Panc1 (cell line): Measurements from ENCODE around the gene SMPDL3B. TPM values are rescaled to one million over a fixed set of nuclear protein-coding genes. Genes with fewer than 3 reads are reported as not detected.

ENCODE experiments used
- ATAC-seq: fragments of 200-7000 bp; cut with Tn5 transposase; 2 replicates; pipeline ENCODE4 v1.9.1; 2020; ENCODE audit warnings: mild to moderate bottlenecking, moderate library complexity
- BruUV-seq: library from RNA; stranded (reverse); fragments of 400-500 nt; replicated peaks from 2 replicates; lab custom pipeline; 2021; lab: Mats Ljungman, UMichigan
- CTCF ChIA-PET: fragments of 300-600 bp; sonication (Branson Sonifier 250); formaldehyde crosslinking; loops from one replicate; lab custom pipeline; 2022; ENCODE audit warnings: antibody characterized with exemption; lab: Charles Lee
- POLR2A ChIA-PET: fragments of 300-600 bp; sonication (Branson Sonifier 250); formaldehyde crosslinking; loops from one replicate; lab custom pipeline; 2022; ENCODE audit warnings: antibody characterized with exemption; lab: Charles Lee
- DNase-seq: peaks from one replicate; pipeline ENCODE4 v3.0.0-alpha.2; 2010; ENCODE audit warnings: low read depth, low spot score
- H3K27ac ChIP-seq: 2 replicates; pipeline ENCODE4 v1.5.1; 2011; ENCODE audit warnings: mild to moderate bottlenecking, low read length, inconsistent platforms
- H3K27me3 ChIP-seq: fragments of 200-500 bp; sonication (Bioruptor generic); 2 replicates; pipeline ENCODE4 v1.6.0; 2014; ENCODE audit warnings: low read length, inconsistent platforms; ENCODE audit not compliant: control insufficient read depth, insufficient read depth
- H3K36me3 ChIP-seq: fragments of 200-500 bp; sonication (Bioruptor generic); 2 replicates; pipeline ENCODE4 v1.5.1; 2014; ENCODE audit warnings: inconsistent platforms, mild to moderate bottlenecking, low read length, moderate library complexity; ENCODE audit not compliant: control insufficient read depth, insufficient read depth
- H3K4me1 ChIP-seq: 2 replicates; pipeline ENCODE4 v1.5.1; 2011; ENCODE audit warnings: inconsistent platforms, mild to moderate bottlenecking, low read length, moderate library complexity; ENCODE audit not compliant: control insufficient read depth, insufficient read depth
- H3K4me3 ChIP-seq, 2 experiments: 2 replicates each; pipeline ENCODE4 v1.5.1; 2011 to 2012; ENCODE audit warnings: low read depth in 2 of 2, low read length in 2 of 2, mild to moderate bottlenecking in 2 of 2, inconsistent platforms in 1 of 2, moderate library complexity in 1 of 2
- H3K9me3 ChIP-seq: fragments of 200-500 bp; sonication (Bioruptor generic); 2 replicates; pipeline ENCODE4 v1.5.1; 2014; ENCODE audit warnings: low read depth, mild to moderate bottlenecking, inconsistent platforms, low read length, moderate library complexity; ENCODE audit not compliant: control insufficient read depth, insufficient read depth
- POLR2AphosphoS5 ChIP-seq: IDR thresholded peaks from 2 replicates; pipeline ENCODE4 v1.6.1; 2012; ENCODE audit warnings: mild to moderate bottlenecking, low read depth, low read length, moderate library complexity
- SIN3A ChIP-seq: IDR thresholded peaks from 2 replicates; pipeline ENCODE4 v1.6.1; 2012; ENCODE audit warnings: low read depth, mild to moderate bottlenecking, low read length, moderate library complexity, borderline replicate concordance; ENCODE audit not compliant: insufficient read depth
- TCF7L2 ChIP-seq: IDR thresholded peaks from 2 replicates; pipeline ENCODE4 v1.6.1; 2011; ENCODE audit warnings: mild to moderate bottlenecking, low read depth, low read length, inconsistent platforms
- in situ Hi-C: cut with HindIII; loops from 2 replicates; pipeline ENCODE4 v1.10.0; 2016; ENCODE audit warnings: low sequenced_read_pairs, low pct_unique_long_range_greater_than_20kb
- intact Hi-C: fragments of 100-400 bp; cut with micrococcal nuclease; formaldehyde crosslinking; loops from one replicate; pipeline ENCODE4 v1.10.0; 2022; ENCODE audit not compliant: unreplicated experiment
- total RNA-seq: library from RNA; stranded (reverse); gene quantifications from one replicate; pipeline ENCODE4 v1.2.1, GENCODE V29; 2021; ENCODE audit not compliant: unreplicated experiment
- TF ChIP-seq, protein P1 (sequence below): fragments of 450-650 bp; IDR thresholded peaks from 2 replicates; pipeline ENCODE4 v1.5.1; 2017; ENCODE audit warnings: mild to moderate bottlenecking
- TF ChIP-seq, protein P2 (sequence below), 2 experiments: IDR thresholded peaks; 2 replicates each; pipeline ENCODE4 v1.6.1; 2011 to 2012; ENCODE audit warnings: low read depth in 2 of 2, control low read depth in 1 of 2, low read length in 1 of 2, mild to moderate bottlenecking in 1 of 2, moderate library complexity in 1 of 2; ENCODE audit not compliant: insufficient read depth in 1 of 2

The SMPDL3B gene
- total RNA-seq, 1 experiment from 2014 or later: 1.5 TPM

DNA sequence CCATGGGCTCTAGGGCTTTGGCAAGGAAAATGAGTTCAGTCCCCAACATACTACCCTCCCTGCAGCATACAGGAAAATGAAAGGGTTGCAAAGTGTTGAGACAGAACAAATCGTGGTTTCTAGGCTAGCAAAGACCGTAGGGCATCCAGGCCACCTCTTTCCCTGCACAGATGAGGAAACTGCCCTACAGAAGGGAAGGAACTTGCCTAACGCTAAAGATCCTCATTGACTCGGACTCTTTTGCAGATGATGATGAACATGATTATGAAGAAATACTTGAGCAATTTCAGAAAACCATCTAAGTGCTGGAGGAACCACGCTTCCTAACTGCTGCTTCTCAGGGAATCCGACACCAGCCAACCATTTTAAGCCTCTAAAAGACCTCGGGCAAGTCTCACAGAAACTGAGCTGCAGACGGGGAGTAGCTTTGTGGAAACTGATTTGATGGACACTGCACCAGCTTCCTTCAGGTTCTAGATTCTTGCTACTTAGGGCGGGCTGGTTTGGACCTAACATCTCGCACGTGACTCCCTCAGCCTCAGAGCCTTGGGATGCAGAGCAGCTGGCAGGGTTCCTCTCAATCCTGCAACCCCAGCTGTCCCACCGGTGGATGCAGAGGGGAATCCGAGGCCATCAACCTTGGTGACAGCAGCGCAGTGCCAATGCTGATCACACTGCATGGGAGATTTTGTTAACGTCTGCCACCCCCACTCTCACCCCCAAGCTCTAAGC lies 49.0 kb upstream of the SMPDL3B start:
- no peaks in the 10 kb centered on the region for H3K9me3 ChIP-seq
- no peak overlapping the region for H3K27ac ChIP-seq
- no peak for DNase-seq
- no peaks in the 10 kb centered on the region for H3K4me1 ChIP-seq
- ChIA-PET CTCF (no interaction called here), POLR2A (interaction anchor here (0.5 kb wide), 1 partner anchor 385 kb away, joined by 4 read pairs; no protein-coding TSS in a partner anchor)
- ATAC-seq: no peak
- intact Hi-C loops (no loop called here), in situ Hi-C loops (no loop called here)
- TF ChIP-seq, protein P1, sequence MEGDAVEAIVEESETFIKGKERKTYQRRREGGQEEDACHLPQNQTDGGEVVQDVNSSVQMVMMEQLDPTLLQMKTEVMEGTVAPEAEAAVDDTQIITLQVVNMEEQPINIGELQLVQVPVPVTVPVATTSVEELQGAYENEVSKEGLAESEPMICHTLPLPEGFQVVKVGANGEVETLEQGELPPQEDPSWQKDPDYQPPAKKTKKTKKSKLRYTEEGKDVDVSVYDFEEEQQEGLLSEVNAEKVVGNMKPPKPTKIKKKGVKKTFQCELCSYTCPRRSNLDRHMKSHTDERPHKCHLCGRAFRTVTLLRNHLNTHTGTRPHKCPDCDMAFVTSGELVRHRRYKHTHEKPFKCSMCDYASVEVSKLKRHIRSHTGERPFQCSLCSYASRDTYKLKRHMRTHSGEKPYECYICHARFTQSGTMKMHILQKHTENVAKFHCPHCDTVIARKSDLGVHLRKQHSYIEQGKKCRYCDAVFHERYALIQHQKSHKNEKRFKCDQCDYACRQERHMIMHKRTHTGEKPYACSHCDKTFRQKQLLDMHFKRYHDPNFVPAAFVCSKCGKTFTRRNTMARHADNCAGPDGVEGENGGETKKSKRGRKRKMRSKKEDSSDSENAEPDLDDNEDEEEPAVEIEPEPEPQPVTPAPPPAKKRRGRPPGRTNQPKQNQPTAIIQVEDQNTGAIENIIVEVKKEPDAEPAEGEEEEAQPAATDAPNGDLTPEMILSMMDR: no peak
- TF ChIP-seq, protein P2, sequence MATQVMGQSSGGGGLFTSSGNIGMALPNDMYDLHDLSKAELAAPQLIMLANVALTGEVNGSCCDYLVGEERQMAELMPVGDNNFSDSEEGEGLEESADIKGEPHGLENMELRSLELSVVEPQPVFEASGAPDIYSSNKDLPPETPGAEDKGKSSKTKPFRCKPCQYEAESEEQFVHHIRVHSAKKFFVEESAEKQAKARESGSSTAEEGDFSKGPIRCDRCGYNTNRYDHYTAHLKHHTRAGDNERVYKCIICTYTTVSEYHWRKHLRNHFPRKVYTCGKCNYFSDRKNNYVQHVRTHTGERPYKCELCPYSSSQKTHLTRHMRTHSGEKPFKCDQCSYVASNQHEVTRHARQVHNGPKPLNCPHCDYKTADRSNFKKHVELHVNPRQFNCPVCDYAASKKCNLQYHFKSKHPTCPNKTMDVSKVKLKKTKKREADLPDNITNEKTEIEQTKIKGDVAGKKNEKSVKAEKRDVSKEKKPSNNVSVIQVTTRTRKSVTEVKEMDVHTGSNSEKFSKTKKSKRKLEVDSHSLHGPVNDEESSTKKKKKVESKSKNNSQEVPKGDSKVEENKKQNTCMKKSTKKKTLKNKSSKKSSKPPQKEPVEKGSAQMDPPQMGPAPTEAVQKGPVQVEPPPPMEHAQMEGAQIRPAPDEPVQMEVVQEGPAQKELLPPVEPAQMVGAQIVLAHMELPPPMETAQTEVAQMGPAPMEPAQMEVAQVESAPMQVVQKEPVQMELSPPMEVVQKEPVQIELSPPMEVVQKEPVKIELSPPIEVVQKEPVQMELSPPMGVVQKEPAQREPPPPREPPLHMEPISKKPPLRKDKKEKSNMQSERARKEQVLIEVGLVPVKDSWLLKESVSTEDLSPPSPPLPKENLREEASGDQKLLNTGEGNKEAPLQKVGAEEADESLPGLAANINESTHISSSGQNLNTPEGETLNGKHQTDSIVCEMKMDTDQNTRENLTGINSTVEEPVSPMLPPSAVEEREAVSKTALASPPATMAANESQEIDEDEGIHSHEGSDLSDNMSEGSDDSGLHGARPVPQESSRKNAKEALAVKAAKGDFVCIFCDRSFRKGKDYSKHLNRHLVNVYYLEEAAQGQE (IDR thresholded peaks at IDR 0.05; ENCODE audit: insufficient read depth in 1 of 2, low read depth in 2 of 2, low read length in 1 of 2): no peak
- no peak for TF ChIP-seq TCF7L2
- TF ChIP-seq POLR2AphosphoS5: no peak
- no peak for TF ChIP-seq SIN3A
- BruUV-seq: no TSS peak
- H3K4me3 ChIP-seq: no peak overlapping the region
- no peaks in the 10 kb centered on the region for H3K36me3 ChIP-seq
- no peaks in the 10 kb centered on the region for H3K27me3 ChIP-seq

DNA sequence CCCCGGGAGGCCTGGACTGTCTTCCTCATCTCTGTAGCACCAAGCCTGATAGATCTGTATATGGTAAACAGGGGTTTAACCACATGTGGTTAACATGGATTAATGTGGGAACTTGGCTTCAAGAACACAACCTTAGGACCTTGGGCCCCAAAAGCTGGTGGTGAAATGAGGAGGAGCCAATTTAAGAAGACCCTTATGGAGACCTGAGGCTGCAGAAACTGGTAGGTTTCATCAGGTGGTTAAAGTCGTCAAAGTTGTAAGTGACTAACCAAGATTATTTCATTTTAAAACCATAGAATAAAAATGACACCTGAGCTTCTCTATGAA lies 48.5 kb upstream of the SMPDL3B start:
- ChIA-PET POLR2A (interaction anchor here (0.5 kb wide), 1 partner anchor 384 kb away, joined by 4 read pairs; no protein-coding TSS in a partner anchor), CTCF (no interaction called here)
- no peak for DNase-seq
- no peaks in the 10 kb centered on the region for H3K4me1 ChIP-seq
- H3K4me3 ChIP-seq: no peak overlapping the region
- ATAC-seq: no peak
- H3K27ac ChIP-seq: no peak overlapping the region
- no peak for TF ChIP-seq SIN3A
- TF ChIP-seq POLR2AphosphoS5: no peak
- TF ChIP-seq, protein P1: no peak
- no peak for TF ChIP-seq TCF7L2
- TF ChIP-seq, protein P2 (IDR thresholded peaks at IDR 0.05; ENCODE audit: insufficient read depth in 1 of 2, low read depth in 2 of 2, low read length in 1 of 2): no peak
- no peaks in the 10 kb centered on the region; the same call in 1 of the 2 replicates for H3K36me3 ChIP-seq
- no peaks in the 10 kb centered on the region for H3K27me3 ChIP-seq
- no TSS peak for BruUV-seq
- H3K9me3 ChIP-seq: no peaks in the 10 kb centered on the region
- intact Hi-C loops: no loop called here
- in situ Hi-C loops: no loop called here
